Measurements from ENCODE around the gene NDRG3. TPM values are rescaled to one million over a fixed set of nuclear protein-coding genes. Genes with fewer than 3 reads are reported as not detected.

NDRG3 gene
- total and polyA plus RNA-seq, 7 donors = 21.6 to 38.9 (median 28.8) TPM

DNA sequence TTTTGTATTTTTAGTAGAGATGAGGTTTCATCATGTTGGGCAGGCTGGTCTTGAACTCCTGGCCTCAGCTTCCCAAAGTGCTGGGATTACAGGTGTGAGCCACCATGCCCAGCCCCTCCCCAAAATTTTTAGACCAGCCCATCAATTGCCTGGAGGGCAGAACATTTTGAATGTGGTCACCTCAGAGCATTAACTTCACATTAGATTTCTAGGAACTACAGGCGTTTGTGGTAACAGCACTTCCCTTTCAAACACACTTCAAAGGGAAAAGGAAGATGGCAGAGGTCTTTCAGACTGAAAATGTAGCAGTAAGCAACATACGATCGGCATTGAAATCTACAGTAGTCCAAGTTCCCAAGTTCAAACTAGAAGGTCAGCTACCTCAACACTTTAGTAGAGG lies 87.6 kb downstream of the NDRG3 start:
- no peak for DNase-seq
- peaks cover 7 to 88% (median 20%) of the 10 kb centered on the region in 4 donors for H3K36me3 ChIP-seq
- TF ChIP-seq EP300 (IDR thresholded peaks at IDR 0.05) = no peak
- TF ChIP-seq POLR2A (IDR thresholded peaks at IDR 0.05) = no peak
- TF ChIP-seq, protein P1, sequence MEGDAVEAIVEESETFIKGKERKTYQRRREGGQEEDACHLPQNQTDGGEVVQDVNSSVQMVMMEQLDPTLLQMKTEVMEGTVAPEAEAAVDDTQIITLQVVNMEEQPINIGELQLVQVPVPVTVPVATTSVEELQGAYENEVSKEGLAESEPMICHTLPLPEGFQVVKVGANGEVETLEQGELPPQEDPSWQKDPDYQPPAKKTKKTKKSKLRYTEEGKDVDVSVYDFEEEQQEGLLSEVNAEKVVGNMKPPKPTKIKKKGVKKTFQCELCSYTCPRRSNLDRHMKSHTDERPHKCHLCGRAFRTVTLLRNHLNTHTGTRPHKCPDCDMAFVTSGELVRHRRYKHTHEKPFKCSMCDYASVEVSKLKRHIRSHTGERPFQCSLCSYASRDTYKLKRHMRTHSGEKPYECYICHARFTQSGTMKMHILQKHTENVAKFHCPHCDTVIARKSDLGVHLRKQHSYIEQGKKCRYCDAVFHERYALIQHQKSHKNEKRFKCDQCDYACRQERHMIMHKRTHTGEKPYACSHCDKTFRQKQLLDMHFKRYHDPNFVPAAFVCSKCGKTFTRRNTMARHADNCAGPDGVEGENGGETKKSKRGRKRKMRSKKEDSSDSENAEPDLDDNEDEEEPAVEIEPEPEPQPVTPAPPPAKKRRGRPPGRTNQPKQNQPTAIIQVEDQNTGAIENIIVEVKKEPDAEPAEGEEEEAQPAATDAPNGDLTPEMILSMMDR (IDR thresholded peaks at IDR 0.05) = no peak
- TF ChIP-seq POLR2AphosphoS5 (IDR thresholded peaks at IDR 0.05) = no peak
- no peaks in the 10 kb centered on the region for H3K9me3 ChIP-seq
- H3K4me3 ChIP-seq = no peak overlapping the region
- H3K4me1 ChIP-seq = no peaks in the 10 kb centered on the region
- no peak overlapping the region for H3K27ac ChIP-seq
- H3K27me3 ChIP-seq = no peaks in the 10 kb centered on the region
- WGBS, 2 donors = 50 to 84% methylated on average over 3 of the region's 3 CpGs
- intact Hi-C loops (cut with DNase I) = no loop called here

- H3K27me3 ChIP-seq = no peaks in the 10 kb centered on the region
- peaks cover 7 to 91% (median 25%) of the 10 kb centered on the region in 4 donors for H3K36me3 ChIP-seq
- DNase-seq = no peak
- H3K4me1 ChIP-seq = no peaks in the 10 kb centered on the region
- H3K9me3 ChIP-seq = no peaks in the 10 kb centered on the region
- H3K27ac ChIP-seq = no peak overlapping the region
- TF ChIP-seq, protein P1 (IDR thresholded peaks at IDR 0.05) = no peak
- TF ChIP-seq POLR2AphosphoS5 (IDR thresholded peaks at IDR 0.05) (no peak), POLR2A (IDR thresholded peaks at IDR 0.05) (no peak), EP300 (IDR thresholded peaks at IDR 0.05) (no peak)
- intact Hi-C loops (cut with DNase I) = no loop called here
- no peak overlapping the region for H3K4me3 ChIP-seq
- 89% methylated on average over 4 of the region's 4 CpGs for WGBS, 2 donors
These were observed 89.2 kb downstream of the NDRG3 start for GRCh38 chr20:36656733-36657132.

DNA sequence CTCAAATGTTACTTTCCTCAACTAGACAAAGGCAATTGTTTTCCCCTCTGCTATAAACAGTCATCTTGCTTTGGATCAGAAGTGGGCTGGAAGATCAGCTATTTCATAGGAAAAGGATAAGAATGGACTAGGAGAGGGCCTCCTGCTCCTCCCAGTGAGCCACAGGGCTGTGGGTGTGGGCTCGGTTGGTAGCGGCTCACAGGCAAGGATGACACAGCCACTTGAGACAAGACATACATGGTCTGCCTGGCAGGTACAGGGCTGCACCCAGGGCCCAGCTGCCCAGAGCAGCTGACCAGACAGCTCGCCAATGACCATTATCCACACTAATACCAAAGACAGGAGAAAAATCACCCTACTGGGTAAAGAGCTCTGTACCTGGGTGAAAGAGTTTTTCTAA lies 90.9 kb downstream of the NDRG3 start:
- no peaks in the 10 kb centered on the region for H3K27me3 ChIP-seq
- WGBS, 2 donors = 95 to 97% methylated on average over 3 of the region's 3 CpGs
- no peak overlapping the region for H3K27ac ChIP-seq
- no peak overlapping the region for H3K4me3 ChIP-seq
- no peak for DNase-seq
- no peak for TF ChIP-seq POLR2A (IDR thresholded peaks at IDR 0.05)
- TF ChIP-seq EP300 (IDR thresholded peaks at IDR 0.05) = no peak
- TF ChIP-seq POLR2AphosphoS5 (IDR thresholded peaks at IDR 0.05) = no peak
- TF ChIP-seq, protein P1 (IDR thresholded peaks at IDR 0.05) = no peak
- H3K9me3 ChIP-seq = no peaks in the 10 kb centered on the region
- H3K36me3 ChIP-seq = peaks cover 6 to 86% (median 32%) of the 10 kb centered on the region in 4 donors
- H3K4me1 ChIP-seq = no peaks in the 10 kb centered on the region
- intact Hi-C loops (cut with DNase I) = no loop called here

DNA sequence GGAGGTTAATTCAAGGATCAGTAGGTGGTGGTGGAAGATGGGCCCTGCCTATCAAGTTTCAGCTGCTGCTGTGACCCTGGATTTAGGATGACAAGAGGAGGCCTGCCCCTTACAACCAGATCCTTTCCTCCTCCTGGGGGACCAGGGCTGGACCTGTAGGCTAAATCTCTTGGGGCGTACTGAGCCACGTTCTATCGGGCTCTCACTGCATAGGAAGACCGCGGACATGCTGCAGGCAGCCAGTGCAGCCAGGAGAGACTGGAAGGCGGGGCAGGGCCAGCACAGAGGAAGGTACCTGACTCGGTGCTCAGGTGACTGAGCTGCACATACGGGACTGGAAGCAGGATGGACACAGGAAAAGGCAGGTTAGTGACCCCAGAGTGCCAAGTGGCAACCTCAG lies 91.4 kb downstream of the NDRG3 start:
- TF ChIP-seq POLR2AphosphoS5 (IDR thresholded peaks at IDR 0.05) = no peak
- no peaks in the 10 kb centered on the region for H3K27me3 ChIP-seq
- no peaks in the 10 kb centered on the region for H3K9me3 ChIP-seq
- no peak overlapping the region for H3K4me3 ChIP-seq
- H3K36me3 ChIP-seq = peaks cover 1 to 81% (median 31%) of the 10 kb centered on the region in 4 donors
- no peaks in the 10 kb centered on the region for H3K4me1 ChIP-seq
- H3K27ac ChIP-seq = no peak overlapping the region
- DNase-seq = no peak
- intact Hi-C loops (cut with DNase I) = no loop called here
- 97 to 98% methylated on average over 8 of the region's 8 CpGs for WGBS, 2 donors

DNA sequence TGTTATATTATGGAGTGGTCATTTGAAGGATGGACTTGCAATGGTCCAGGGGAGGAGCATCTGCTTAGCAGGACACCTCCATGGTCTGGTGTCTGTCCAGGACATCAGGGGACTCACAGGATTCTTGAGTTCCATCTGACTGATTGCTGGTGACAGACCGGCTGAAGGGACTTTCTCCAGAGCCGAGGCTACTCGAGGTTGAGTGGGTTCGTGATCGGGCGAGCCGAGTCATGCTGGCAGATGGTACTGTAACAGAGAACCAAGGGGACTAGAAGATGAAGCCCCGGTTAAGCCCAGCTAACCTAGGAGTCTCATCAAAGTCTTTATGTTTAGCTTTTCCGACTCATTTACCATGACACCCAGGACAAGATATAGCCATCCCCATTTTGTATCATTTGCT lies 92.4 kb downstream of the NDRG3 start:
- no peaks in the 10 kb centered on the region for H3K27me3 ChIP-seq
- no peak for DNase-seq
- H3K4me1 ChIP-seq = no peaks in the 10 kb centered on the region
- no peak overlapping the region for H3K27ac ChIP-seq
- H3K9me3 ChIP-seq = no peaks in the 10 kb centered on the region
- H3K36me3 ChIP-seq = peaks cover 0 to 71% (median 28%) of the 10 kb centered on the region in 4 donors
- WGBS, 2 donors = 94 to 96% methylated on average over 9 of the region's 9 CpGs
- H3K4me3 ChIP-seq = no peak overlapping the region
- intact Hi-C loops (cut with DNase I) = no loop called here
- TF ChIP-seq POLR2A (IDR thresholded peaks at IDR 0.05) = no peak
- no peak for TF ChIP-seq EP300 (IDR thresholded peaks at IDR 0.05)
- TF ChIP-seq, protein P1 (IDR thresholded peaks at IDR 0.05) = no peak
- no peak for TF ChIP-seq POLR2AphosphoS5 (IDR thresholded peaks at IDR 0.05)
